GM18511 (cell line): Measurements from ENCODE around the gene SLC37A1.
A peak's percentile ranks its signal among the peaks of the same experiment; 100 is the strongest.
"Not testable (repeated sequence)": the region's sequence is repeated elsewhere in the genome, so short reads cannot be mapped to it uniquely, and the experiment has no call there.

Experiments used
- ATAC-seq: cut with Tn5 transposase; IDR thresholded peaks from one replicate; pipeline ENCODE4 v1.9.1; 2021; ENCODE audit warnings: mild to moderate bottlenecking, moderate library complexity; ENCODE audit not compliant: unreplicated experiment

The SLC37A1 gene

GRCh38 chr21:42513151-42513984 lies at the start of gene SLC37A1:
TSS of gene SLC37A1 (plus strand) at chr21:42513852. CDS start at chr21:42518455, 4,603 bp downstream.
- ATAC-seq = peak; percentile 46

- no peak for ATAC-seq
These were observed 49.7 kb upstream of the SLC37A1 start for GRCh38 chr21:42463861-42464515.

DNA sequence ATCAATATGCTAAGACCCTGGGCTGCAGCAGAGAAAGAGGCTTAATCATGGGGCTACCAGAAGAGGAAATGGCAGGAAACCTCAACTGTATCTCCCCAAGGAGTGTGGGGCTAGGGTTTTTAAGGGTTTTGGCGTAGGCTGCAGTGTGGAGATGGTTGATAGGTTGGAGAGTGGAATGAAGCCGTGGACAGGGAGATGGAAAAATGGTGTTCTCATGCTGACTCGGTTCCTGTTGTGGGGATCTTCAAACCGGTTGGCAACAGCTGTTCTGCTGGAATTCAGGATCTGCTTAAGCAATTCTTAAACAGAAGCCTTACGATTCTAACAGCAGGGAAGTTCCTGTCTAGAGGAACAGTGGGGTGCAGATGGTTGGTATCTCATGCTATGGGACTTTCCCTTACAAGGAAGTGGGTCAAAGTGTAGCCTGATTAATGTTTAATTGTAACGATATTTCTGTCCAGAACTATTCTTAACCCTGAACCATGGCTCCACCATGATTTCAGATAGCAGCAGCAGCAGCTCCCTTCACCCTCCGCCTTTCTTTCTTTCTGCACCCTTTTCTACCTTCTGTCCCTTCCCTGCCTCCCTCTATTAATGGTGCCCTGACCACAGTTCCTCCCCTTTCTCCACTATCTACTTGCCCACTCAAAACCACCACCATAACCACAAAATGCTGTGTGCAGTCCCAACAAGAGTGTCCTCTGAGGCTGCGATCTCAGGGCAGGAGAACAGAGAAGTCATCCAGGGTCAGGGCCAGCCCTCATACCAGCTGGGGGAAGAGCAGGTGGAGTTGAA lies 48.4 kb upstream of the SLC37A1 start:
- ATAC-seq = peak; percentile 43

- ATAC-seq = peak; percentile 37
These were observed 47.9 kb upstream of the SLC37A1 start for GRCh38 chr21:42465803-42466127.

DNA sequence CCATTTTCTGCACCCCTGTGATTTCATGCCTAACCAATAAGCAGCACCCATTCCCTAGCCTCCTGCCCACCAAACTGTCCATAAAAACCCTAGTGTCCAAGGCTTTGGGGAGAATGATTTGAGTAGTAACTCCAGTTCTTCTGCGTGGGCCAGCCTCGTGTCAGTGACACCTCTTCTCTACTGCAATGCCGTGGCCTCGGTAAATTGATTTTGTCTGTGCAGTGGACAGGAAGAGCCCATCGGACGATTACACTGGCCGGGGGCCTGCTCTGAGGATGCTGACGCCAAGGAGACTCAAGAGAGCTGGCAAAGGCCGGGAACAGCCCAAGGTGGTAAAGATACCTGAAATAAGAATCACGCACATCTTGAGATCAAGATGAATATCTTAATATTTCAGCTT lies 47.0 kb upstream of the SLC37A1 start:
- ATAC-seq = no peak

- ATAC-seq = no peak
These were observed 46.3 kb upstream of the SLC37A1 start for GRCh38 chr21:42467140-42467983.

DNA sequence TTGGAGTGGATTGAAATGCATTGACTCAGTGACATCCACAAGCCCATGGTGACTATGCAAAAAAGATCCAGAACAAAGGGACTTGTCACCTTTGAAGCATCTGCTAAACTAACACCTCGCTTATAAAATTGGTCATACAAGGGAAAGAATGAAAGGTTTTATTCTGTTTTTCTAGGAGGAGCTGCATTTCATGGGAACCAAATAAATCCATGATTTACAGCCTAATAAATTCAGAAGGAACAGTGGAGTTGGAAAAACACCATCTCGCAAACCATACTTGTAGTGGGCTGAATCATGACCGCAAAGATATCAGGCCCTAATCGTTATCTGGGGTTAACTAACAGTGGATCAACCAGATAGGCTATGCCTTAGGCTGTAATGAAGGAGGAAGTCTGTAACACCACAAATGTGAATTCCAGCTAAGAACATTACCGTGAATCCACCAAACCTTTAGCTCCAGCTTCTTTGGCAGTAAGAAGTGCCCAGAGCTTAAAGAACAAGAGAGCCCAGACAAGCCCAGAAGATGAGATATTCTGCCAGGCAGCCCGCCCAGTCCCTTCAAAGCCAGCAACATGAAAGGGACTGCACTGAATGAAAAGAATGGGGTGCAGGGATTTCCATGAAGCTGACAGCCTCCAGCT lies 45.0 kb upstream of the SLC37A1 start:
- no peak for ATAC-seq

- peak; percentile 48 for ATAC-seq
These were observed 44.4 kb upstream of the SLC37A1 start for GRCh38 chr21:42469272-42469671.

DNA sequence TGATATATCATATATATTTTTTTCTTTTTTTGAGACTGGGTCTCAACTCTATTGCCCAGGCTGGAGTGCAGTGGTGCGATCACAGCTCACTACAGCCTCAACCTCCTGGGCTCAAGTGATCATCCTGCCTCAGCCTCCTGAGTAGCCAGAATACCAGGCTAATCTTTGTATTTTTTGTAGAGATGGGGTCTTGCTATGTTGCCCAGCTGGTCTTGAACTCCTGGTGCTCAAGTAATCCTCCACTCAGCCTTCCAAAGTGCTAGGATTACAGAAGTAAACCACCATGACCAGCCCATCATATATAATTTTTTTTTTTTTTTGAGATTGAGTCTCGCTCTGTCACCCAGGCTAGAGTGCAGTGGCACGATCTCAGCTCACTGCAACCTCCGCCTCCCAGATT lies 43.9 kb upstream of the SLC37A1 start:
- not testable (repeated sequence) for ATAC-seq

- no peak for ATAC-seq
These were observed 42.4 kb upstream of the SLC37A1 start for GRCh38 chr21:42471206-42471605.

DNA sequence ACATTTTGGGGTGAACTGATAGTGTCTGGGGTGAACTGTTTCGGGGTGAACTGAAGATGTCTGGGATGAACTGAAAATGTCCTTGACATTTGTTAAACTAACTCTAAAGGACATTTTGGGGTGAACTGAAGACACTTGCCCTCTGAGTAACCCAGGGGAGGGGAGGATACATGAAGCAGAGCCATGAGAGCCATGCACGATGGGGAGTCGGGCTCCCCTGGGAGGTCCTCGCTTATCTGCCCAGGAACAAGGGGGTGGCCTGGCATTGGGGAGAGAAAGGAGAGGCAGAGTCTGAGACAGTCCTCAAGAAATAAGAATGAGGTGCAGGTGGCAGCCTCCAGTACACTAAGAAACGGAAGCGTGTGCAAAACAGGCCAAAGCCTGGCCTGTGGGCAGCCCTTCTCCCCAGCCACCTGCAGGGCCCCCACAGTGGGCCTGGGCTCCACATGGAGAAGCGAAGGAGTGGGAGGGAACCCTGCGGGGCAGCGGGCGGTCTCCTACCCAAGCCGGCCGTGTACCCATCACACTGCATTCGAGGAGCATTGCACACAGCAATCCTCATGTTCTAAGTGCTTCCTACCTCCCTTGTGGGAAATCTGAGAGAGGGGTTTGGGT lies 41.8 kb upstream of the SLC37A1 start:
- no peak for ATAC-seq

- ATAC-seq = no peak
These were observed 41.1 kb upstream of the SLC37A1 start for GRCh38 chr21:42472521-42472920.

- no peak for ATAC-seq
These were observed 40.1 kb upstream of the SLC37A1 start for GRCh38 chr21:42473498-42474042.

DNA sequence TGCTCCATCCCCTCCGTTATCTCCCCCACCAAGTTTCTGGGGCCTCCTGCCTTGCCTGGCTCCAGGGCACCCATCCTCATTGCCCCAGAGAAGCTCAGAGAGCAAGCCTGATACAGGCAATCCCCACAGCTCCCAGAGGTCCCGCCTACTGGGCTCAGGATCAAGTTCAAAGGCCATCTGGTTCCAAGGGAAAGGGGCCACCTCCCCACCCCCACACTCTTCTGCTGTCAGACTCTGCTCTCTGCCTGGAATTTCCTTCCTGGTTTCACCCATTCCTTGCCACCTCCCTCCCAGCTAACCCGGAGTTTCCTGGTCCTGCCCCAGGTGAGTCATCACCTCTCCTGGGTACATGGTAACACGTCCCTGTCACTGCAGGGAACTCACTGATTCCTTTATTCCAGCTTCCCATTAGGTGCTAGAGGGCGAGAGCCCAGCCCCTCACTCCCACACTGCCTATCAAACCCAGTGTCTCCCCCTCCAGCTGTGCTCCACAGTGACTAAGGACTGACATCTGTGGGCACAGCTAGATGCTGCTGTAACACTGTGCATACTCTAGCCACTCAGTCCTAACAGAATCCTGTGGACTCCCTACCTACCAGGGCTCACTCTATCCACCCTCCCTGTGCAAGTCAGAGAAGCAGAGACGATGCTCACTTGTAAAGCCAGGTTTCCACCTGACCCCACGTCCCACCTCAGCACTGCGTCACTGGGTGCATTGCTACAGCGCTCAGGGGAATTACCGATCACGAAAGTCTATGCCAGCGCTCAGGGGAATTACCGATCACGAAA lies 39.4 kb upstream of the SLC37A1 start:
- ATAC-seq = peak; percentile 60

GRCh38 chr21:42475036-42475435 lies 38.6 kb upstream of the SLC37A1 start:
- ATAC-seq = no peak

DNA sequence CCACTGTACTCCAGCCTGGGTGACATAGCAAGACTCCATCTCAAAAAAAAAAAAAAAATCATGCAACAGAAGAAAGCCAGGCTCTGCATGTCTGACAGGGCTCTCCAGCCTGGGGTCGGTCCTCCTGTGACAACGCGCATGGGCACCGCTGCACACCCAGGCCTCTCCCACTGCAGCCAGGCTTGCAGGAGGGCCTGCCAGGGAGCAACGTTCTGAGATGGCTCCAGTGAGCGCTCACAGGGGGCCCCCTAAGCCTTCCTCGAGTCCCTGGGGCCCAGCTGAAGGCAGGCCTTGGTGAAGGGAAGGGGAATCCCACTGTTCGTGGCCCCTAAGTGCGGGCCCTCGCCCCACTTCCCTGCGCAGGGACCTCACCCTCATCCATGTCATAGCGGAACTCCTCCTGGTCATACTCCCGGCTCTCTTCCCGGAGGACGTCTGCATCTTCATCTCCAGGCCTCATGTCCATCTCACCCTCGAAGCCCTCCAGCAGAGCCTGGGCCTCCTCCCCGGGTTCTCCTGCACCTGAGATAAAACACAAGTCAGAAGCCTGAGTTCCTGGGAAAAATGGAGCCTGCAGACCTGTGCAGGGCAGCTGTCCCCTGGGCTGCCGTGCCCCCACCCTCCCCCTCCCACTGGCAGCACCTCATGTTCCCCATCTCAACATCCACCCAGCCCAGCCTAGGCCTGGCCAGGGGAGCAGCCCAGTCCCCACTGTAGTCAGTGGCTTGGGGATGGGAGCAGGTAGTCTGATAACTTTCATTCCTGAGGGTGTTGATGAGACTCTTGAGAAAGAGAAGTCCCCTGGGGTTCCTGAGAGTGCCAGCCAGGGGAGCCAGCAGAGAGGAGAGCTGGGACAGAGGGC lies 37.9 kb upstream of the SLC37A1 start:
- ATAC-seq = no peak

DNA sequence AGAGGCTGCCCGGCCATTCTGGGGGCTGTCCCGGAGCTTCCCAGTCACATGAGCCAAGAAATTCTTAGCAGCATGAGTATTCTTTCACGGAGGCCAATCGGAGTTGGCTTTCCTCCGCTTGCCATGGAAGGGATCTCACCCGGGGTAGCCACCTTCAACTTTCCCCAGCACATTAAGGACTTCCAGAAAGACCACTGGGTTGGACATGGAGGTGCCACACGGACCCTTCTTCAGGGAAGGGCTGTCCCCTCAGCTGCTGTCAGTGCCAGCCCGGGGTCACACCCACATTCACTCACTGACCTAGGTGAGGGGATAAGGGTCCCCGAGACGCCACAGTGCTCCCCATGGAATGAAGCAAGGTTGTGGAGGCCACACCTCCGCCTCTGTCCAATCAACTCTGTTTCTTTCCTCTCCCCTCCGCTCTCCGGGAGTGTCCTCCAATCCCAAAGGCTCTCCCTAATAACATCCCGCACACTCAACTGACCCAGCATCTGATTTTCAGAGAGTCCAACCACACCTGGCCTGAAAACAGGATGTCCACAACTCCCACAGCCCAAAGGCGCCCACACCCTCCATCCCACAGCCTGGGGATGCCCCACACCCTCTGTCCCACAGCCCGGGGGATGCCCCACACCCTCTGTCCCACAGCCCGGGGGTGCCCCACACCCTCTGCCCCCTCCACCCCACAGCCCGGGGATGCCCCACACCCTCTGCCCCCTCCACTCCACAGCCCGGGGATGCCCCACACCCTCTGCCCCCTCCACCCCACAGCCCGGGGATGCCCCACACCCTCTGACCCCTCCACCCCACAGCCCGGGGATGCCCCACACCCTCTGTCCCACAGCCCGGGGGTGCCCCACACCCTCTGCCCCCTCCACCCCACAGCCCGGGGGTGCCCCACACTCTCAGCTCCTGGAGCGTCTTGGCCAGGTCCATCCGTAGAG lies 37.0 kb upstream of the SLC37A1 start:
- ATAC-seq = no peak
